CD4-positive, alpha-beta T cell treated with Interleukin-2 at 100 ng/mL for 4 hours (primary cell): ENCODE data around the gene TAGLN2.
"Not testable (repeated sequence)": the region's sequence is repeated elsewhere in the genome, so short reads cannot be mapped to it uniquely, and the experiment has no call there.

Experiments used
- DNase-seq: peaks from one replicate; pipeline ENCODE4 v3.0.0-alpha.2; 2020; ENCODE audit warnings: low spot score

Gene TAGLN2

GRCh38 chr1:159921251-159921650, 4.1 kb downstream of the TAGLN2 start:
- DNase-seq = peak; percentile 56

GRCh38 chr1:159920651-159921050, 4.7 kb downstream of the TAGLN2 start:
- no peak for DNase-seq

- no peak for DNase-seq
Measured at GRCh38 chr1:159920202-159920601, 5.1 kb downstream of the TAGLN2 start.

GRCh38 chr1:159919236-159919865, 6.0 kb downstream of the TAGLN2 start:
- no peak for DNase-seq

GRCh38 chr1:159918352-159919200, 6.7 kb downstream of the TAGLN2 start:
- no peak for DNase-seq

- DNase-seq = no peak
Measured at GRCh38 chr1:159917533-159918351, 7.6 kb downstream of the TAGLN2 start.

GRCh38 chr1:159916242-159917051, 8.9 kb downstream of the TAGLN2 start:
- DNase-seq = no peak

GRCh38 chr1:159915571-159916241, 9.6 kb downstream of the TAGLN2 start:
- DNase-seq = no peak

- DNase-seq = no peak
Measured at GRCh38 chr1:159914252-159915018, 10.9 kb downstream of the TAGLN2 start.

GRCh38 chr1:159913451-159914192, 11.7 kb downstream of the TAGLN2 start:
- no peak for DNase-seq

- DNase-seq = peak; percentile 35
Measured at GRCh38 chr1:159911326-159912070, 13.8 kb downstream of the TAGLN2 start.

GRCh38 chr1:159908031-159908940, 17.0 kb downstream of the TAGLN2 start:
- no peak for DNase-seq

- DNase-seq = no peak
Measured at GRCh38 chr1:159906960-159907359, 18.3 kb downstream of the TAGLN2 start.

- not testable (repeated sequence) for DNase-seq
Measured at GRCh38 chr1:159904036-159904435, 21.3 kb downstream of the TAGLN2 start.

- no peak for DNase-seq
Measured at GRCh38 chr1:159902541-159902940, 22.8 kb downstream of the TAGLN2 start.

GRCh38 chr1:159900755-159901360, 24.4 kb downstream of the TAGLN2 start:
- DNase-seq = no peak

GRCh38 chr1:159900086-159900680, 25.1 kb downstream of the TAGLN2 start, which contains the start of gene CFAP45:
Gene CFAP45 (minus strand): TSS chr1:159900165. CDS start chr1:159900098, 67 bp downstream.
- DNase-seq = peak; percentile 35
